Measurements from ENCODE around the gene KIRREL3.

The KIRREL3 gene

GRCh38 chr11:126421271-126421671, 579.3 kb downstream of the KIRREL3 start:
- TF ChIP-seq GATA2 (IDR thresholded peaks at IDR 0.05; ENCODE audit: low read depth, low read length) (no peak), GATA3 (IDR thresholded peaks at IDR 0.05; ENCODE audit: low read depth, low read length) (no peak)

DNA sequence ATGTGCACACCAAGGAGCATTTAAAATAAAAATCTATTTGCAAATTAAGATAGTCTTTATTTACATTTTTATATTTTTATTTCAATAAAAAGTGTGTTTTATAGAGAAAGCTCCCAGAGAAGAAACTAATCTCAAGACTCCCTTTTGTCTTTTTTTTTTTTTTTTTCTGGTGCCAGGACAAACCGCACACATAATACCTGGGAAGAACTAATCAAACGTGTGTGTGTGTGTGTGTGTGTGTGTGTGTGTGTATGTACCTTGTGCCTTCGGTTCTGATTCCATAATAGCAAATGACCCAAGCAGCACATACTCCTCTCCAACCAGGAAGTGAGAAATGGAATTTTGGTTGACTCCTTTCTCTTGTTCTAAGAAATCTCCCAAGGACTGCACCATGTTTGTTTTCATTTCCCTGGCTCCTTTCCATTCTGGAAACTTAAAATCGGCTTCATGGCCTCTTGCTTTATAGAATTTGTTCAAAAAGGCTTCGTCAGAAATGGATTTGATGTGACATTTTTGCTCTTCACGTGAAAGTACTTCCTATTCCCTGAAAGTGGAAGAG, 579.8 kb downstream of the KIRREL3 start:
- TF ChIP-seq GATA3 (IDR thresholded peaks at IDR 0.05; ENCODE audit: low read depth, low read length), result no peak
- TF ChIP-seq GATA2 (IDR thresholded peaks at IDR 0.05; ENCODE audit: low read depth, low read length), result no peak

GRCh38 chr11:126419801-126420697, 580.5 kb downstream of the KIRREL3 start:
- TF ChIP-seq GATA3 (IDR thresholded peaks at IDR 0.05; ENCODE audit: low read depth, low read length) (no peak), GATA2 (IDR thresholded peaks at IDR 0.05; ENCODE audit: low read depth, low read length) (no peak)

DNA sequence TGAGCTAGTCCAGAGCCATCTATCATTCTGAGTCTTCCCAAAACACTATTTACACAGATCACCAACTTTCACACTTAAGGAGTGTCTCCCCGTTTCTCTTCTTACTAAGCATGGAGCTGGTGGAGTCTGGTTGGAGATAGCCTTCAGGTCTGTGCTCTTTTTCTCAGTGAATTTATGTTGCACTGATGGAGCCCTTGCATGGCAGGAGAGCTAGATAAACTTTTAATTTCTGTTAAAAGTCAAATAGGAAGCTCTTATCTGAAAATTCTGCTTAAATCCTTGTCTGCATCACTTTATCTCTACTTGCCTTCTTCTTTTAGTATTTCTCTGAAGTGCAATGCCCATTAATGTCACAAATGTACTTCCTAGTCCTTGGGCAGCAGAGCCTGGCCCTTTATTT, 581.7 kb downstream of the KIRREL3 start:
- TF ChIP-seq GATA2 (IDR thresholded peaks at IDR 0.05; ENCODE audit: low read depth, low read length) (no peak), GATA3 (IDR thresholded peaks at IDR 0.05; ENCODE audit: low read depth, low read length) (no peak)

DNA sequence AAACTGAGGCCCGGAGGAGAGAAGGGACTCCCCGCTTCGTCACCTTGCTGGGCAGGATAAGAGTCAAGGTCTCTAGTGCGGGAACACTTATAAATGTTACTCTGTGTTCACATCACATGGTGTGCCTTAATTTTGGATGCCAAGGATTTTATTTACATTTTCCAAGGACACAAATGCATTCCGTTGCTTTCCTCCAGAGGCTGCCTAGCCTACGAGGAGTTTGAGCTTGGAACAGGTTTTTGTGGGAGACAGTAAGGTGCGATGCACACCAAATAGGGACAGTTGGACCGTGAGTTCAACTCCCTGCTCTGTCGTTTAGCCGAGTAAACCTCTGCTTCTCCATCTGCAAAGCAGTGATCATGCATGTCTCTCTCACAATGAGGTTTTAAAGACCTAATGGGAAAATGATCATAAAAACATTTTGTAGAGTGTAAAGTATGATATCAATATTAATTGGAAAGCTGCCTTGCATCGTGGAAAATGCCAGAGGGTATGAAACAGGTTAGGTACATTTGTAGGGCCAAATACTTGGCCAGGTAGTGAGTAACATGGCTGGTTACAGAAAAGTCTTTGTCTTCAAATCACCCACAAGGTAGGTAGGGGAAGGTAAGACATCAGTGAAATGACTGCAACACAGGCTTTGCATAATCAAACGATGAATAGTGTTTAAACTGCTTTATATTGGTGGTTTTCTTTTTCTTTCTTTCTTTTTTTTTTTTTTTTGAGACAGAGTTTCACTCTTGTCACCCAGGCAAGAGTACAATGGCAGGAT, 583.3 kb downstream of the KIRREL3 start:
- TF ChIP-seq GATA2 (IDR thresholded peaks at IDR 0.05; ENCODE audit: low read depth, low read length) (no peak), GATA3 (IDR thresholded peaks at IDR 0.05; ENCODE audit: low read depth, low read length) (no peak)

- TF ChIP-seq GATA3 (IDR thresholded peaks at IDR 0.05; ENCODE audit: low read depth, low read length) (no peak), GATA2 (IDR thresholded peaks at IDR 0.05; ENCODE audit: low read depth, low read length) (no peak)
These were observed 584.0 kb downstream of the KIRREL3 start for GRCh38 chr11:126416542-126417090.

GRCh38 chr11:126415669-126416420, 584.7 kb downstream of the KIRREL3 start:
- no peak for TF ChIP-seq GATA2 (IDR thresholded peaks at IDR 0.05; ENCODE audit: low read depth, low read length)
- no peak for TF ChIP-seq GATA3 (IDR thresholded peaks at IDR 0.05; ENCODE audit: low read depth, low read length)

- no peak for TF ChIP-seq GATA3 (IDR thresholded peaks at IDR 0.05; ENCODE audit: low read depth, low read length)
- TF ChIP-seq GATA2 (IDR thresholded peaks at IDR 0.05; ENCODE audit: low read depth, low read length), result no peak
These were observed 585.4 kb downstream of the KIRREL3 start for GRCh38 chr11:126415128-126415527.

DNA sequence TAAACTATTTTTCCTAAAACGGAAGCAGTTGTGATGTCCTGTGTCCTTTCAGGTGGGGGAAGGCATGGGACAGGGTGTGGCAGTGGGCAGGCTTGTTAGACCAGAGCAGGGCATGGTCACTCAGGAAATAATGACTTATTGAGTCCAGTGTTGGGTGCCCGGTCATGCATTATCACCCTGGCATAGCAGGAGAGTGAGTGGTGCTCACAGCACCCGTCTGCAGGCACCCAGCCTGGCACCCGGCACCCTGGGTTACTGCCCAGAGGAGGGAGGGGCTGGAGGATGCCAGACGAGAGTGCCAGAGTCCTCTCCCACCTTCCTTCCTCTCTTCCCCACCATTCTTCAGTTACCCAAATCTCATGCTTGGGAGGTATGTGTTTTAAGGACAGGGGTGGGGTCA, 586.0 kb downstream of the KIRREL3 start:
- no peak for TF ChIP-seq GATA3 (IDR thresholded peaks at IDR 0.05; ENCODE audit: low read depth, low read length)
- no peak for TF ChIP-seq GATA2 (IDR thresholded peaks at IDR 0.05; ENCODE audit: low read depth, low read length)

DNA sequence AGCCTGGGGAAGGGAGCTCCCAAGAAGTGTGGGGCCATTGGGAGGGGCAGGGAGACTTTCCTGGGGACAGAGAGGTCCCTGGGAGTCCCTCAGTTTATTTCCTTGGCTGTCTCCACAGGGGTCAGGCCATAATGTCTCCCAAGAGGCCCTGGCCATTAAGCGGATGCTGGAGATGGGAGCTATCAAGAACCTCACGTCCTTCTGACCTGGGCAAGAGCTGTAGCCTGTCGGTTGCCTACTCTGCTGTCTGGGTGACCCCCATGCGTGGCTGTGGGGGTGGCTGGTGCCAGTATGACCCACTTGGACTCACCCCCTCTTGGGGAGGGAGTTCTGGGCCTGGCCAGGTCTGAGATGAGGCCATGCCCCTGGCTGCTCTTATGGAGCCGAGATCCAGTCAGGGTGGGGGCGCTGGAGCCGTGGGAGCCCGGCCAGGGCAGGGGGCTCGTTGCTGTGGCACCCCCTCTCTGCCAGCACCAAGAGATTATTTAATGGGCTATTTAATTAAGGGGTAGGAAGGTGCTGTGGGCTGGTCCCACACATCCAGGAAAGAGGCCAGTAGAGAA, 586.6 kb downstream of the KIRREL3 start:
- TF ChIP-seq GATA3 (IDR thresholded peaks at IDR 0.05; ENCODE audit: low read depth, low read length) (no peak), GATA2 (IDR thresholded peaks at IDR 0.05; ENCODE audit: low read depth, low read length) (no peak)

- TF ChIP-seq GATA3 (IDR thresholded peaks at IDR 0.05; ENCODE audit: low read depth, low read length), result no peak
- TF ChIP-seq GATA2 (IDR thresholded peaks at IDR 0.05; ENCODE audit: low read depth, low read length), result no peak
These were observed 587.1 kb downstream of the KIRREL3 start for GRCh38 chr11:126413426-126413825.

GRCh38 chr11:126411971-126412381, 588.6 kb downstream of the KIRREL3 start:
- TF ChIP-seq GATA2 (IDR thresholded peaks at IDR 0.05; ENCODE audit: low read depth, low read length), result no peak
- TF ChIP-seq GATA3 (IDR thresholded peaks at IDR 0.05; ENCODE audit: low read depth, low read length), result no peak

GRCh38 chr11:126410649-126411048, 589.9 kb downstream of the KIRREL3 start:
- no peak for TF ChIP-seq GATA3 (IDR thresholded peaks at IDR 0.05; ENCODE audit: low read depth, low read length)
- no peak for TF ChIP-seq GATA2 (IDR thresholded peaks at IDR 0.05; ENCODE audit: low read depth, low read length)
